Cortex of kidney (tissue), 1 donor: ENCODE data around the gene RPTOR.

Source experiments
- DNase-seq: peaks from one replicate; lab custom pipeline; 2025; lab: John Stamatoyannopoulos, UW

Gene RPTOR

DNA sequence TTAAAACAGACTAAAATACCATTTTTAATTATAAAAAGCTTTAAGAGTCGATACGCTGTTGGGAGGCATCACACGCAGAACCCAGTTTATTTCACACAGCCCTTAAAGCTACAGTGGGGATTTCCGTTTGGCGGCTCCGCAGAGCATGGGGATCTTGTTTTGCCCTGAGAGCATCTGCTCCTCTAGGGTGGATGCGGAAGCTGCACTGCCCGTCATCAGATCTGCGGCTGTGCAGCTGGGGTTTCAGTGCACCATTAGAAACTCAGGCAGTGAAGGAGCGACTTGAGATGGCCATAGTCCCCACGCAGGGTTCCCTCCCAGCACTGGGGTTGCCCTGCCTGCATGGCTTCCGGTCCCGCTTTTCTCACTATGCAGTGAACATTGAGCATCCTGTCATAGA lies 384.8 kb downstream of the RPTOR start:
- no peak for DNase-seq

DNA sequence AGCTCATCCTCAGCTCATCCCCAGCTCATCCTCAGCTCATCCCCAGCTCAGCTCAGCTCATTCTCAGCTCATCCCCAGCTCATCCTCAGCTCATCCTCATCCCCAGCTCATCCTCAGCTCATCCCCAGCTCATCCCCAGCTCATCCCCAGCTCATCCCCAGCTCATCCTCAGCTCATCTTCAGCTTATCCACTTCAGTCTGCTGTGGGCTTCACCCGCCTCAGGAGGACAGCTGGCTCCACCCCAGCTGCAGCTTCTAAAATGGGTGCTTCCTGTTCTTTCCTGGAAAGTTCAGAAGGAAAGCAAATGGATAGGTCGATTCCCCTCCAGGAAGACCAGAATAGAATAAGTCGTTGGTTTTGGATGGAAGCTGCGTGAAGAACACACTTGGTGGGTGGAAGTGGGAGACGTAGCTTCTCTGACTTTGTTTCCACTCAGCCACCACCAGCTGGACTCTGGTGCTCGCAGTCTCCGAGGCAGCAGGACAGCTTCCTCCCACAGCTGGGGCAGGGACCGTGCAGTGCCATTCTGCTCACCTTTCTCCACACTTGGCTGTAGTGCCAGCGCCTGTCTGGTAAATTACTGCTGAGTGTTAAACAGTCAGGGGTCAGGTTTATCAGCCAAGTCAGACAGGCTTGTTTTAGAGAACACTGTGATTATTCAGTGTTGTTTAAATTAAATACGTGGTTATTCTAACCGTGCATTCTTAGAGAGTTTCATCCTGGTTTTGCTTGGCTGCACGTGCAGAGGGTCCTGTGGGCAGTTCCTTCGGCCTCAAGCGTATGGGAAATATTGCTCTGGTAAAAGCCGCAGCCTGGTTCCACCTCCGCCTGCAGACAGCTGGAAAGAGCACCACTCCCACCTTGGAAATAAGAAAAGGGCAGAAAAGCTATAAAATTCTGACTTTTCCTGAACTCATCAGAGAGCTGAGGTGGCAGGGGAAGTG lies 386.0 kb downstream of the RPTOR start:
- DNase-seq = no peak

DNA sequence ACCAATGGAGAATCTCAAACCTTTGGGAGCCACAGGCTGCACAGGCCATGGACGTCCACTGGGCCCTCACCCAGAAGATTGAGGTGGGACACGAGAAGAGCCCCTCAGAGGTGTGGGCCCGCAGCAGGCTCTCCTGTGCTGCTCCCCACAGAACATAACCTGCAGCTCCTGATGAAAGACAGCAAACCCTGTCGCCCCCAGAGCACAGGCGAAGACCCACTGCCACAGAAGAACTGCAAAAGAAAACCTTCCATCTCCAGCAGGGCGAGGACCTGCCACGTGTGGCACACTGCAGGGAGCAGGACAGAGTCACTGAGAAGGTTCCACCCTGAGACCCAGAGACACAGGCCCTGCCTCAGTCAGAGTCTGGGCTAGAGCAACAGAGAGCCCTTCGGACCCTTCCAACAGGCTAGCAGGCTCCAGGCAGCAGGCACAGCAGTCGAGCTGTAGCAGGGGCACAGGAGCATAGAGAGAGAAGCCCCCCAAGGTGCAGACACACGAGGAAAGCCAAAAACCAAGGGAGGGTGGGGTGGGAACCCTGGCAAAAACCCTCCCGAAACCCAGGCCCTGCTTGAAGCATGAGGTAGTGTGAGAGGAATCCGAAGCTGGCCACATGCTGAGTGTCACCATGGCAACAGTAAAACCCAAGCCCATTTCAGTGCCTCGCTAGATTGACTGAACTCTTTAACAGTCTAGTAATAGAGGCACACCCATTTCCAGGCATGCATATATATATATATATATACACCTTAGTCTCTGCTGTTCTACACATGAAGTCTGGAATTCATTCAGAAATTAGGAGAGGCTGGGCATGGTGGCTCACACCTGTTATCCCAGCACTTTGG lies 387.0 kb downstream of the RPTOR start:
- DNase-seq = no peak

DNA sequence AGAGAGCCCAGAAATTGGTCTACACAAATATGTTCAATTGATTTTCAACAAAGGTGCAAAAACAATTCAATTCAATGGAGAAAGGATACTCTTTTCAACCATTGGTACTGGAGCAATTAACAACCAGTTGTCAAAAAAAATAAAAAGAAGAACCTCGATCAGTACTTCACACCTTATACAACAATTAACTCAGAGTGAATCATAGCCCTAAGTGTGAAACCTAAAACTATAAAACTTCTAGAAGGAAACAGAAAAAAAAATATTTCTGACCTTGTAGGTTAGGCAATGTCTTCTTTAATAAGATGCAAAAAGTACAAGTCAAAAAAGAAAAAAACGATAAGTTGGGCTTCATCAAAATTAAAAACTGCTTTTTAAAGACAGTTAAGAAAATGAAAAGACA lies 390.9 kb downstream of the RPTOR start:
- no peak for DNase-seq

DNA sequence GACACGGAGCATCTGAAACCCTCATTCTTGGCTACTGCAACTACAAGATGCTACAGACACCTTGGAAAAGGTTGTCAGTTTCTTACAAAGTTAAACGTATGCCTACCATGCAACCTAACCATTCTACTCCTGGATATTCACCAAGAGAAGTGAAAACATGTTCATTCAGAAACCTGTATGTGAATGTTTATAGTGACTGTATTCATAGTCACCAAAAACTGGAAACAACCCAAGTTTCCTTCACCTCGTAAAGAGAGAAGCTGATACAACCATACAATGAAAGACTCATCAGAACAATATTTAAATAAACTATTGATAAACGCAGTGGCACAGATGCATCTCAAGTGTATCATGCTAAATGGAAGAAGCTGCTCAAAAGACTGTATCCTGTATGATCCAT lies 391.6 kb downstream of the RPTOR start:
- no peak for DNase-seq

DNA sequence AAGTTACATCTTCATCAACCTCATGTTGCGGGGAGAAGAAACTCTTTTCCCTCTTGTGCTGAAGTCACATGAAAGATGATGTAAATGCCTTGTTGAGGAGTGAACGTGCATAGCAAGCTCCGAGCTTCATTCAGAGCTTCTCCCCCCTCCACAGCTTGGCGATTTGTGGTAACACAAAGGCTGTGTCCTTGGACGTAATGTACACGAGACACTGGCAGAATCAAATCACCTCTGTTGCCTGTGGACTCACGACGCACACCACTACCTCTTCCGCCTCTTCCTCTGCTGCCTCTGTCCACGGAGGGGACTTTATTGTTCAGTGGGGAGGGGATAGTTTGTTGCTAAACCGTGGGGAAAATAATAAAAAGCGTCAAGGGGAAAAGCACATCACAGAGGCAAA lies 392.1 kb downstream of the RPTOR start:
- no peak for DNase-seq

DNA sequence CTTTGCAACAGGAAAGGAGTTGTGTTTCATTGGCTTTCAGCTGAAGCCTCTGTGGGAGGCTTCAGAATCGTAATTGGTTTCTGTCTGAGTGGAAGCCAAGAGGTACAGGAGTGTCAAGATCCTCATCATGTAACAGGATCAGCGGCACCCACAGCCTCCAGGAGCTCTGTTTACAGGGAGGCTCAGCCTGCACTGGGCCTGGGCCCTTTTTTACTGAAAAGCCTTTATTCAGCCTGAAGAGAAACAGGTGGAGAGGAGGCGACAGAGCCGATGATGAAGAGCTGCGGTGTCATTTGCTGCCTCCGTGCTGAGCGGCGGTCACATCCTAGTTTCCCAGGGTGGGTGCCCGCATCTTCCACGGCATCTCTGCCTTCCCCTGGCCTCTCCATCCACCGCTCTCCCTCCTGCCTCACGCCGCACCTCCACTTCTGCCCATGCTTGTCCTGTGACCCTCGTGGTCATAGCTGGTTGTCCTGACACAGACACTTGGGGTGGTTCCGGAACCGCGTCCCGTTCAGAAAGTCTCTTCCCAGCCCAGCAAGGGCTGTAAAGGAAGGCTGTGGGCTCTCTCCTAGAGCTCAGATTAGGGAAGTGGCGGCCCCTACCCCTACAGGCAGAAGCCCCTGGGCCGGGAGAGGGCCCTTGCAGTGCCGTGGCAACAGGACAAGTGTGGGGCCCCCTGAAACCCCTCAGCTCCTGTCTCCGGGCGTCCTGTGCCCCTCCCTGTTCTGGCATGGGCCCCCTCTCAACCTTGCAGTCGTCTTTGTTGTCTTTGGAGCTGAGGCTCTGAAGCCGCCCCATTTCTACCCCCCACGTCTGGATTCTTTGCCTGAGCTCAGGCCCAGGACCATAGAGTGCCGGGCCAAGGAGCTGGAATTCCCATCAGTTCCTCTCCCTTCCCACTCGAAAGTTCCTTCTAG lies 393.1 kb downstream of the RPTOR start:
- no peak for DNase-seq

GRCh38 chr17:80938556-80938955 lies 393.9 kb downstream of the RPTOR start:
- DNase-seq = no peak

DNA sequence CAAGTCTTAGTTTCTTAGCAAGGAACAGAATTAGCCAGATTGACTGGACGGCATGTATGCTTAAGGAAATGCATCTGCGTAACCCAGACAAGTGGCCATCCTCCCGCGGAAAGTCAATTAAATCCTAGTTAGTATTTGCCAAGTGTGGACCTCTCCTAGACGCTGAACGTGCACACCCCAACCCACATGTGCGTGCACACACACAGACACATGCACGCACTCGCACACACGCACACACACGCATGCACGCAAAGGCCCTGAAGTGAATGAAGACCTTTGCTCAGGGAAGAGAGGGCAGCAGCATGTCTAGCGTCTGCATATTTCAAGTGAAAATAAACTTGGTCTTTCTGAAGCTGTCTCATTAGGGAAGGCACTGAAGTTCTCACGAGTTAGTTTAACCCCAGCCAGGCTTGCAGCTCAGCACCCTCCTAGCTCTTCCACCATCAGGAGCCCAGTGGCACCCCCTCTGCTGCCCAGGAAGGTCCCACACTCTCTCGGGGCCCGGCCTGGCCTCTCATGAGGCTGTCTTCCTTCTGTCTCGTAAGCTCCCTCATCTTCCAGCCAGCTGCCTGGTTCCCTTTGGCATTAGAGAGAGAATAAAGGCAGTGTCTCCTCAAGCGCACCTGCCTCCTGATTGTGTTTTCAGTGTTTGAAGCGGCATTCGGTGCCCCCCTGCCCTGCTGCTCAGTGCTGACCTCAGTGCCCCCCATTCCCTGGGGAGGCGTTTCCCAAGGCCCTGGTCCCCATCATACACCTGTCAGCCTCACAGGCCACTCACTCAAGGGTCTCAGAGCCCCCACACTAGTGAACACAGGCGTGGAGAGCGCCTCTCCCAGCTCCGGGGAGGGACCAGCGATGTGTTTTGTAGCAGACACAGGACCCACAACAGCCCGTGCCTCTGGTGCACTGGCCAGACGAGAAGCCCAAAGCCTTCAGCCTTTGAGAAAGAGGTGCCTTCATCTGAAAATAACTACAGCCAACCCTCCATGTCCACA lies 394.8 kb downstream of the RPTOR start:
- no peak for DNase-seq

DNA sequence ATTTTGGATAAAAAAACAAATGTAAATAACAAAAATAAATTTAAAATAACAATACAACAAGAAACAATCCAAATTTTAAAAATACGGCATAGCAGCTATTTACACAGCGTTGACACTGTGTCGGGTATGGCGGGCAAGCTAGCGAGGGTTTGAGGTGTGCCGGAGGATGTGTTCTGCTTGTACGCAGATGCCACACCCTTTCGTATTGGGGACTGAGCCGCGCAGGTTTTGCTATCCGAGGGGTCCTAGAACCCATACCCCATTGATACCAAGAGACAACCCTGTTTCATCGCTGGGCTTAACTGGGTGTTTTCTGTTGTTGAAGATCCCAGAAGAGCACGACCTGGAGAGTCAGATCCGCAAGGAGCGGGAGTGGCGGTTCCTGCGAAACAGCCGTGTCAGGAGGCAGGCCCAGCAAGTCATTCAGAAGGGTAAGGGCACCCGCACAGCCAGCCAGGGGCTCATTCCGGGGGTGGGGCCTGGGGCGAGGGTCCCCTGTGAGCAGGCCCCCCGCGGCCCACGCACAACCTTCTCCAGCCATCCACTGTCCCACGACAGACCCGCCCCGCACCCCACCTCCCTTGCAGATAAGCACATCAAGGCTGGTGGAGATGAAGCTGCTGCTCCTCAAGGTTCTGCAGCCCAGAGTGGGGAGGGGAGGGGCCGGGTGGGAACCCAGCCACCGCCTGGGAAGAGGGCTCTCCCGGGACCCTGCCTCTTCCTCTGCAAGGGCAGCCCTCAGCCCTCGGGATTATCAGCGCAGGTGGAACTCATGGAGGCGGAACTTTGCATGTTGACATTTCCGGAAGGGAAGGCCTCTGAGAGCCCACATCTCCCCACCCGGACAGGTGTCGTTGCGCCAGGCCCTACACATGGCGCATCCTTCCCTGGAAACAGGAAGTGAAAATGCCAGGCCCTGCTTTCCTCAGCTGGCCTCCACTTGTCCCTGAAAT lies 395.8 kb downstream of the RPTOR start:
- no peak for DNase-seq

- DNase-seq = no peak
Measured at GRCh38 chr17:80941171-80941570, 396.5 kb downstream of the RPTOR start.

DNA sequence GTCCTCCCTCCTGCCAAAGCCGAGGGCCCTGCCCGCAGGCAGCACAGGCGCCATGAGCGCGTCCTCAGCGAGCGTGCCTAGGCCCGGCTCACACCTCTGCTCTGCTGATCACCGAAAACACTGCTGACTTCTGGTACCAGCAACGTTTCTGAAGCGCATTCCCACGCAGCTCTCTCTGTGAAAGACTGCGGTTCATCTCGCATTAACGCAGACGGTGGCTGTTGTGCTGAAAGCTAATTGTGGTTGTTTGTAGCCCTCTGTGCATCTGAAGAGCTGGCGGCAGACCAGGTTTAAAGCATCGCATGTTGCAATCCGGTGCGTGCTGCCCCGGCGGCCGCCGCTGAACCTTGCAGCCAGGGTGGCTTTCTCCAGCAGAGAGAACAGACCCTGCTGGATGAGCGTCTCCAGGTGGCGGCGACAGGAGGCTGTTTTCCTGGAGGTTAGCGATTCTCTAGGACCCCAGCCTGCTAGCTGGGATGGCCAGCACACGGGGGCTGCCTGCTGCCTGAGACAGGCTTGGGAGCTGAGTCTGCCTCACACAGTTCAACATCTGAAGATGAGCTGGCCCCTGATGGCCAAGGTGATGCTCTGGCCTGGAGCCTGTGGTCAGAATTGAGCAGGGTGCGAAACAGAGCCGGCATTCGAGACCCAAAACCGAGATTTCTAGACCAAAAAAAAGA lies 397.2 kb downstream of the RPTOR start:
- DNase-seq = no peak

- DNase-seq = no peak
Measured at GRCh38 chr17:80942423-80943345, 398.0 kb downstream of the RPTOR start.

GRCh38 chr17:80943346-80944145 lies 398.9 kb downstream of the RPTOR start:
- no peak for DNase-seq

DNA sequence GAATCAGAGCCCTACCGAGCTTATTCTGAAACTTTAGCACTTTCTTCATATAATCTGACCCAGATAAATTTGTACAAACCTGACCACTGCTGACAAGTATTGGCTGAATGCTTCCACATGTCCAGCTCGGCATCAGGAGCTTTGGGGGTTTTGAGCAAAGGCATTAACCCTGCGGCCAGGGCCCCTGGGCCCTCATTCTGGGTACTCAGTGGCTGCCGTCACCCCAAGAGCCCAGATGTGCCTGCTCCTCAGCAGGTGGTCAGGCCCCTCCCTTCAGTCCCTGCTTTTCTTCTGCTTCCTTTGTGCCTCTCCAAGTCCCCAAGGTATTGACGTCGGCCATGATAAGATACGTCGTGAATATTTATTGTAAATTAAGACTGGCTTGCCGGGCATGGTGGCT lies 399.7 kb downstream of the RPTOR start:
- no peak for DNase-seq

GRCh38 chr17:80945736-80946135 lies 401.1 kb downstream of the RPTOR start:
- DNase-seq = no peak

DNA sequence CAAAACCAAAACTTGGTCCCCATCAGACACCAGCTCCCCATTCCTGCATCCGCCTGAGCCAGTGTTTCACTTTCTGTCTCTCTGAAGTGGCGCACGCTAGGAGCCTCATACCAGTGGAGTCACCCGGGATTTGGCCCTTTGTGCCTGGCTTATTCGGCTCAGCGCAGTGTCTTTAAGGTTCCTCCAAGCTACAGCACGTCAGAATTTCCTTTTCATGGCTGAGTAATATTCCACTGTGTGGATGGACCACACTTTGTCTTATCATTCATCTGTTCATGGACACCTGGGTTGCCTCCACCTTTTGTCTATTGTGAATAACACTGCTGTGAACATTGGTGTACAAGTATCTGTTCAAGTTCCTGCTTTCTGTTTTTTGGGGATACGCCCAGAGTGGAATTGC lies 401.8 kb downstream of the RPTOR start:
- no peak for DNase-seq
